IMR-90 (cell line): Measurements from ENCODE around the gene KCNJ10. TPM values are rescaled to one million over a fixed set of nuclear protein-coding genes. Genes with fewer than 3 reads are reported as not detected.

Source experiments
- ATAC-seq: fragments of 200-7000 bp; cut with Tn5 transposase; 2 replicates; pipeline ENCODE4 v1.9.1; 2020; ENCODE audit warnings: low read depth, mild to moderate bottlenecking, moderate library complexity
- BruUV-seq: library from RNA; stranded (reverse); fragments of 400-500 nt; replicated peaks from 2 replicates; lab custom pipeline; 2021; lab: Mats Ljungman, UMichigan
- CTCF ChIA-PET: fragments of 300-600 bp; formaldehyde crosslinking; extraction: SDS; loops from one replicate; lab custom pipeline; 2021; ENCODE audit warnings: antibody characterized with exemption; lab: Yijun Ruan, JAX
- POLR2A ChIA-PET: fragments of 300-600 bp; sonication (Branson Sonifier 250); formaldehyde crosslinking; loops from one replicate; lab custom pipeline; 2022; ENCODE audit warnings: antibody characterized with exemption; ENCODE audit not compliant: unreplicated experiment; lab: Charles Lee
- DNase-seq: peaks from one replicate; pipeline ENCODE4 v3.0.0; 2013
- H2AFZ ChIP-seq: replicated peaks from 2 replicates; pipeline ENCODE3; 2013; ENCODE audit warnings: low read length, mild to moderate bottlenecking; ENCODE audit not compliant: poor library complexity
- H2AK5ac ChIP-seq: 2 replicates; pipeline ENCODE4 v1.6.1; 2013; ENCODE audit warnings: low read depth, low read length, inconsistent platforms
- H2AK9ac ChIP-seq: replicated peaks from 2 replicates; pipeline ENCODE3; 2013; ENCODE audit warnings: mild to moderate bottlenecking, low read depth, low read length, moderate library complexity; ENCODE audit not compliant: poor library complexity
- H2BK120ac ChIP-seq: 2 replicates; pipeline ENCODE4 v1.6.1; 2013; ENCODE audit warnings: low read depth, low read length, inconsistent platforms
- H2BK15ac ChIP-seq: 3 replicates; pipeline ENCODE4 v1.6.1; 2013; ENCODE audit warnings: low read depth, low read length, inconsistent platforms
- H2BK20ac ChIP-seq: 2 replicates; pipeline ENCODE4 v1.6.1; 2013; ENCODE audit warnings: low read depth, mild to moderate bottlenecking, inconsistent platforms, low read length, moderate library complexity
- H2BK5ac ChIP-seq: 2 replicates; pipeline ENCODE4 v1.6.1; 2013; ENCODE audit warnings: mild to moderate bottlenecking, low read depth, low read length, inconsistent platforms; ENCODE audit not compliant: poor library complexity, severe bottlenecking
- H3K14ac ChIP-seq: replicated peaks from 2 replicates; pipeline ENCODE4 v1.6.1; 2013; ENCODE audit warnings: low read depth, low read length, inconsistent platforms
- H3K18ac ChIP-seq: 2 replicates; pipeline ENCODE4 v1.6.1; 2013; ENCODE audit warnings: low read depth, low read length, control low read depth
- H3K23ac ChIP-seq: 2 replicates; pipeline ENCODE4 v1.6.1; 2013; ENCODE audit warnings: low read depth, low read length, inconsistent platforms
- H3K27ac ChIP-seq: 2 replicates; pipeline ENCODE4 v1.5.1; 2013; ENCODE audit warnings: mild to moderate bottlenecking, control low read depth, low read length; ENCODE audit not compliant: insufficient read depth
- H3K27me3 ChIP-seq: 2 replicates; pipeline ENCODE4 v1.6.1; 2013; ENCODE audit warnings: low read length; ENCODE audit not compliant: control insufficient read depth, insufficient read depth
- H3K36me3 ChIP-seq: 2 replicates; pipeline ENCODE4 v1.6.1; 2013; ENCODE audit warnings: low read length, mixed read lengths; ENCODE audit not compliant: control insufficient read depth, insufficient read depth
- H3K4ac ChIP-seq: 2 replicates; pipeline ENCODE4 v1.6.1; 2013; ENCODE audit warnings: low read depth, low read length, inconsistent platforms
- H3K4me1 ChIP-seq: 2 replicates; pipeline ENCODE4 v1.6.1; 2013; ENCODE audit warnings: low read length, mixed read lengths; ENCODE audit not compliant: control insufficient read depth, insufficient read depth
- H3K4me2 ChIP-seq: 2 replicates; pipeline ENCODE4 v1.6.1; 2013; ENCODE audit warnings: low read depth, mild to moderate bottlenecking, control low read depth, low read length, moderate library complexity
- H3K4me3 ChIP-seq: 2 replicates; pipeline ENCODE4 v1.5.1; 2013; ENCODE audit warnings: low read depth, mild to moderate bottlenecking, control low read depth, low read length, moderate library complexity; ENCODE audit not compliant: insufficient read depth
- H3K56ac ChIP-seq: 2 replicates; pipeline ENCODE4 v1.6.1; 2013; ENCODE audit warnings: low read length, inconsistent platforms; ENCODE audit not compliant: insufficient read depth; ENCODE audit errors: extremely low read depth
- H3K79me1 ChIP-seq, 2 experiments: 2 replicates each; pipeline ENCODE4 v1.6.1; 2013; ENCODE audit warnings: low read length in 2 of 2, inconsistent platforms in 1 of 2, low read depth in 1 of 2
- H3K9ac ChIP-seq: 2 replicates; pipeline ENCODE4 v1.6.1; 2013; ENCODE audit warnings: low read depth, low read length, control low read depth
- H3K9me1 ChIP-seq: 2 replicates; pipeline ENCODE4 v1.6.1; 2013; ENCODE audit warnings: low read length, inconsistent platforms; ENCODE audit not compliant: insufficient read depth
- H3K9me3 ChIP-seq: 2 replicates; pipeline ENCODE4 v1.6.1; 2013; ENCODE audit warnings: low read length; ENCODE audit not compliant: control insufficient read depth, insufficient read depth
- H4K20me1 ChIP-seq: 2 replicates; pipeline ENCODE4 v1.6.1; 2013; ENCODE audit warnings: low read length, inconsistent platforms; ENCODE audit not compliant: insufficient read depth
- H4K5ac ChIP-seq: 2 replicates; pipeline ENCODE4 v1.6.1; 2013; ENCODE audit warnings: mild to moderate bottlenecking, low read depth, low read length, control low read depth
- H4K8ac ChIP-seq, 2 experiments: 2 replicates each; pipeline ENCODE4 v1.6.1; 2013; ENCODE audit warnings: low read depth in 2 of 2, low read length in 2 of 2, control low read depth in 1 of 2, inconsistent platforms in 1 of 2
- H4K91ac ChIP-seq: 2 replicates; pipeline ENCODE4 v1.6.1; 2013; ENCODE audit warnings: low read depth, low read length, inconsistent platforms; ENCODE audit not compliant: insufficient read depth
- FOS ChIP-seq: fragments of 150-350 bp; IDR thresholded peaks from 2 replicates; pipeline ENCODE4 v1.6.1; 2016; ENCODE audit warnings: low read depth, low read length
- WGBS, 2 experiments: methylation state at CpG; one replicate each; pipeline versions ENCODE4 v1.1.5 to v1.1.7; 2013; ENCODE audit warnings: missing lambda C conversion rate in 2 of 2; ENCODE audit not compliant: insufficient read length in 1 of 2; ENCODE audit errors: extremely low coverage in 2 of 2; 5-methylcytosine and 5-hydroxymethylcytosine counted together
- dilution Hi-C: fragments of 300-500 bp; cut with HindIII; formaldehyde crosslinking; loops from one replicate; pipeline ENCODE4 v1.14.3; 2018; ENCODE audit warnings: low sequenced_read_pairs; ENCODE audit not compliant: unreplicated experiment
- in situ Hi-C: fragments of 300-500 bp; cut with MboI; formaldehyde crosslinking; loops from 3 replicates; pipeline ENCODE4 v1.14.3; 2019; ENCODE audit warnings: low sequenced_read_pairs, inconsistent platforms, mixed read lengths
- intact Hi-C: fragments of 100-400 bp; cut with micrococcal nuclease; formaldehyde crosslinking; loops from 2 replicates; pipeline ENCODE4 v1.10.0; 2022
- polyA plus RNA-seq, 3 experiments: library from polyadenylated mRNA; depleted of rRNA; stranded (reverse); fragments of >200 nt; gene quantifications; 2 replicates each; pipeline ENCODE4 v1.2.3, GENCODE V29; 2012; ENCODE audit warnings: low replicate concordance in 1 of 3
- total RNA-seq: library from RNA; depleted of rRNA; stranded (reverse); fragments of >200 nt; gene quantifications from 2 replicates; pipeline ENCODE4 v1.2.3, GENCODE V29; 2012

Gene KCNJ10
- total and polyA plus RNA-seq, 2 of the 4 experiments (the other 2 are of a cell fraction): not detected

- BruUV-seq: no TSS peak
- no CpG with 5 or more reads among the region's 3 CpGs for whole genome bisulfite sequencing, 2 experiments
- H3K9me1 ChIP-seq: no peaks in the 10 kb centered on the region
- intact Hi-C loops: no loop called here
- H3K18ac ChIP-seq: no peak overlapping the region
- dilution Hi-C loops: no loop called here
- no peak overlapping the region for H4K91ac ChIP-seq
- H3K79me1 ChIP-seq: no peaks in the 10 kb centered on the region
- no peaks in the 10 kb centered on the region for H3K4me1 ChIP-seq
- no peak overlapping the region for H2AK9ac ChIP-seq
- H4K8ac ChIP-seq: no peak overlapping the region
- H2BK120ac ChIP-seq: no peak overlapping the region
- in situ Hi-C loops: no loop called here
- no peak overlapping the region for H2BK20ac ChIP-seq
- H3K56ac ChIP-seq: no peak overlapping the region
- H4K20me1 ChIP-seq: no peaks in the 10 kb centered on the region
- no peak overlapping the region for H4K5ac ChIP-seq
- no peak overlapping the region for H2AFZ ChIP-seq
- CTCF ChIA-PET: no interaction called here
- H3K27ac ChIP-seq: no peak overlapping the region
- no peak for DNase-seq
- no peak overlapping the region for H3K4me2 ChIP-seq
- no peak overlapping the region for H2BK5ac ChIP-seq
- no peak overlapping the region for H2AK5ac ChIP-seq
- no peak overlapping the region for H2BK15ac ChIP-seq
- no peaks in the 10 kb centered on the region for H3K9me3 ChIP-seq
- no peak overlapping the region for H3K14ac ChIP-seq
- no peak overlapping the region for H3K4ac ChIP-seq
- H3K9ac ChIP-seq: no peak overlapping the region
- ATAC-seq: no peak
- peaks cover 18% of the 10 kb centered on the region for H3K27me3 ChIP-seq
- POLR2A ChIA-PET: no interaction called here
- H3K23ac ChIP-seq: no peak overlapping the region
- H3K36me3 ChIP-seq: no peaks in the 10 kb centered on the region
- H3K4me3 ChIP-seq: no peak overlapping the region
- no peak for TF ChIP-seq FOS
These were observed 101.1 kb downstream of the KCNJ10 start for GRCh38 chr1:159968901-159969300.
